GM12878 (cell line): Measurements from ENCODE around the gene CCDC57. TPM values are rescaled to one million over a fixed set of nuclear protein-coding genes. Genes with fewer than 3 reads are reported as not detected.

Experiments
- ATAC-seq: fragments of 200-7000 bp; cut with Tn5 transposase; 3 replicates; pipeline ENCODE4 v1.9.1; 2020; ENCODE audit warnings: mild to moderate bottlenecking, moderate library complexity
- BruUV-seq: library from RNA; stranded (reverse); fragments of 400-500 nt; replicated peaks from 2 replicates; lab custom pipeline; 2021; lab: Mats Ljungman, UMichigan
- CTCF ChIA-PET: fragments of 300-600 bp; sonication (Branson Sonifier 250); formaldehyde crosslinking; extraction: SDS; loops from one replicate; lab custom pipeline; 2021; ENCODE audit warnings: inconsistent platforms; lab: Yijun Ruan, JAX
- POLR2A ChIA-PET: fragments of 350-600 bp; formaldehyde crosslinking; extraction: SDS; loops from one replicate; lab custom pipeline; 2021; ENCODE audit warnings: inconsistent platforms; lab: Charles Lee
- RAD21 ChIA-PET: fragments of 300-600 bp; sonication (Branson Sonifier 250); formaldehyde crosslinking; loops from one replicate; lab custom pipeline; 2023; ENCODE audit warnings: antibody characterized with exemption; ENCODE audit not compliant: unreplicated experiment; lab: Charles Lee
- SMC1A ChIA-PET: fragments of 300-600 bp; sonication (Branson Sonifier 250); formaldehyde crosslinking; loops from one replicate; lab custom pipeline; 2023; ENCODE audit not compliant: unreplicated experiment, uncharacterized antibody; lab: Charles Lee
- DNase-seq: peaks from one replicate; pipeline ENCODE4 v3.0.0-alpha.2; 2011; ENCODE audit warnings: low read depth, low spot score
- FAIRE-seq: peaks from 3 replicates; lab custom pipeline; 2011; peaks lifted over from hg19 to GRCh38; lab: Jason Lieb, UNC
- H2AFZ ChIP-seq: 2 replicates; pipeline ENCODE4 v1.6.0; 2011; ENCODE audit warnings: low read depth, low read length, control low read depth; ENCODE audit not compliant: control insufficient read depth
- H3K27ac ChIP-seq: 2 replicates; pipeline ENCODE4 v1.5.1; 2011; ENCODE audit warnings: control low read depth; ENCODE audit not compliant: control insufficient read depth, insufficient read depth
- H3K27me3 ChIP-seq, 2 experiments: replicated peaks in 1 of 2; 2 replicates each; pipeline versions ENCODE4 v1.6.0 to v1.6.1; 2011; ENCODE audit warnings: low read length in 1 of 2; ENCODE audit not compliant: control insufficient read depth in 2 of 2, insufficient read depth in 2 of 2
- H3K36me3 ChIP-seq, 2 experiments: 2 replicates each; pipeline ENCODE4 v1.5.1; 2011; ENCODE audit warnings: low read length in 1 of 2; ENCODE audit not compliant: control insufficient read depth in 2 of 2, insufficient read depth in 2 of 2
- H3K4me1 ChIP-seq: 2 replicates; pipeline ENCODE4 v1.6.1; 2011; ENCODE audit warnings: mild to moderate bottlenecking, low read length, moderate library complexity, mixed read lengths; ENCODE audit not compliant: control insufficient read depth, insufficient read depth
- H3K4me2 ChIP-seq: 2 replicates; pipeline ENCODE4 v1.6.0; 2011; ENCODE audit warnings: control low read depth; ENCODE audit not compliant: control insufficient read depth, insufficient read depth
- H3K4me3 ChIP-seq: fragments of 200-600 bp; sonication (generic); 2 replicates; pipeline ENCODE4 v1.5.1; 2016
- H3K79me2 ChIP-seq: 2 replicates; pipeline ENCODE4 v1.6.0; 2011; ENCODE audit warnings: low read length; ENCODE audit not compliant: control insufficient read depth, insufficient read depth
- H3K9ac ChIP-seq: 2 replicates; pipeline ENCODE4 v1.8.0; 2011; ENCODE audit warnings: low read length, control low read depth, mixed read lengths; ENCODE audit not compliant: control insufficient read depth, insufficient read depth
- H3K9me3 ChIP-seq: replicated peaks from 3 replicates; pipeline ENCODE4 v1.5.1; 2011; ENCODE audit warnings: mild to moderate bottlenecking, low read length; ENCODE audit not compliant: control insufficient read depth, insufficient read depth
- H4K20me1 ChIP-seq: 2 replicates; pipeline ENCODE4 v1.6.0; 2011; ENCODE audit not compliant: control insufficient read depth, insufficient read depth
- NRF1 ChIP-seq: conservative IDR thresholded peaks from 2 replicates; pipeline ENCODE4 v1.6.1; 2011; ENCODE audit warnings: mild to moderate bottlenecking, low read depth, low read length, improper control_type of control experiment
- PML ChIP-seq: IDR thresholded peaks from 2 replicates; pipeline ENCODE4 v1.6.1; 2012; ENCODE audit warnings: low read length, inconsistent platforms
- POLR2A ChIP-seq: IDR thresholded peaks from 2 replicates; pipeline ENCODE4 v1.6.1; 2011; ENCODE audit warnings: low read depth, mild to moderate bottlenecking, low read length
- ZNF274 ChIP-seq: IDR thresholded peaks from one replicate; pipeline ENCODE4 v1.8.0; 2011; ENCODE audit not compliant: insufficient read length, insufficient read depth
- WGBS: methylation state at CpG from one replicate; pipeline ENCODE4 v1.1.6; 2016; ENCODE audit warnings: low lambda C conversion rate; ENCODE audit not compliant: insufficient replicate concordance, insufficient coverage; ENCODE audit errors: missing lambda C conversion rate; 5-methylcytosine and 5-hydroxymethylcytosine counted together
- in situ Hi-C: fragments of 300-500 bp; cut with MboI; formaldehyde crosslinking; loops from 9 replicates; pipeline ENCODE4 v1.14.3; 2018; ENCODE audit warnings: mixed read lengths
- intact Hi-C: fragments of 100-400 bp; cut with micrococcal nuclease; formaldehyde crosslinking; loops from one replicate; pipeline ENCODE4 v1.14.2; 2022; ENCODE audit not compliant: unreplicated experiment
- polyA plus RNA-seq, 11 experiments: library from polyadenylated mRNA; depleted of rRNA in 4 of 11; unstranded in 6 of 11; stranded (reverse) in 5 of 11; fragments of >200 nt; fragmentation: Nextera tagmentation in 4 of 11; fragmentation: Illumina TruSeq in 1 of 11; extraction: Ambion mirVana in 4 of 11; extraction: Trizol in 1 of 11; gene quantifications; 1 replicate in 1 of 11; 2 replicates in 10 of 11; pipeline versions ENCODE4 v1.2.1 to v1.2.3, GENCODE V29; 2011 to 2016; ENCODE audit warnings: inconsistent platforms in 2 of 11, missing spikeins in 2 of 11, low read depth in 1 of 11
- total RNA-seq, 4 experiments: library from RNA; depleted of rRNA in 3 of 4; stranded (reverse); fragments of >200 nt in 3 of 4; fragmentation: Illumina TruSeq in 1 of 4; extraction: Trizol in 1 of 4; gene quantifications; 2 replicates each; pipeline versions ENCODE4 v1.2.1 to v1.2.3, GENCODE V29; 2013 to 2021
- TF ChIP-seq, protein P1 (sequence below): IDR thresholded peaks from 2 replicates; pipeline ENCODE4 v1.6.1; 2011; ENCODE audit warnings: low read depth, low read length, improper control_type of control experiment, borderline replicate concordance
- TF ChIP-seq, protein P2 (sequence below), 3 experiments: IDR thresholded peaks in 2 of 3; conservative IDR thresholded peaks in 1 of 3; 2 replicates each; pipeline ENCODE4 v1.5.1; 2011; ENCODE audit warnings: low read depth in 3 of 3, low read length in 3 of 3, mild to moderate bottlenecking in 3 of 3, control low read depth in 2 of 3, moderate library complexity in 2 of 3, inconsistent platforms in 1 of 3, mixed read lengths in 1 of 3; ENCODE audit not compliant: control insufficient read depth in 2 of 3, insufficient read depth in 1 of 3; ENCODE audit errors: extremely low read depth in 1 of 3
- TF ChIP-seq, protein P3 (sequence below): fragments of 450-650 bp; IDR thresholded peaks from 2 replicates; pipeline ENCODE4 v1.6.1; 2014; ENCODE audit warnings: mild to moderate bottlenecking
- TF ChIP-seq, protein P4 (sequence below): fragments of 150-350 bp; IDR thresholded peaks from 2 replicates; pipeline ENCODE4 v1.6.1; 2014; ENCODE audit warnings: mild to moderate bottlenecking, low read depth, low read length

Gene CCDC57
- total and polyA plus RNA-seq, 10 of the 15 experiments (the other 5 are each of a cell fraction or from before 2014, with no cell fraction given) = 5.4 to 123 (median 45.8) TPM

DNA sequence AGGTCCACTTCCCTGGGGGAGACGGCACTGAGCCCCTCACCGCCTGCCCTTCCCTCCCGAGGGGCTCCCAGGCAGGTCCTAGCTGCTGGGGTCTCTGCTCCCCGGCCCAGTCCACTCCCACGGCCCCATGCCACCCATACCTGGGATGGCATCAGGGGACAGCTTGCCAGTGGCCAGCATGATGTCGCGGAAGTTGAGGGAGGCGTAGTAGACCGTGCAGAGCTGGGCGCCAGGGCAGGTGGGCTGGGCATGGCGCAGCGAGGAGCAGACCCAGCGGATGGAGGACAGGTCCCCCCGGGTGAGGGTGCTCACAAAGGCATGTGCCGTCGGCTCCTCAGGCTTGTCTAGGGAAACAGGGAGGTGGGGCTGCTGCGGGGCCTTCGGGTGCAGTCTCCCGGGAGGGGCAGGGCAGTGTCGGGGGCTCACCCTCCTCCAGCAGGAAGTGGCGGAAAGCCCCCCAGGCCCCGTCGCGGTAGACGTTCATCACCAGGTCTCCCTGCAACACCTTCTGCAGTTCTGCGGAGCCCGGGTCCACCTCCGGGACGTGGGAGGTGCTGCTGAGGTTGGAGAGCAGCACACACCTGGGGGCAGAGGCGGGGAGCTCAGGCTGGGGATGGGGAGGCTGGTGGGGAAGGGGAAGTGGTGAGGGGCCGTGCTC is 128.1 kb downstream of the CCDC57 start:
- in situ Hi-C loops = no loop called here
- Histone ChIP-seq H3K9me3 (no peaks in the 10 kb centered on the region), H3K36me3 (peaks cover 17 to 87% of the 10 kb centered on the region in 2 experiments), H3K4me2 (no peak overlapping the region), H4K20me1 (no peaks in the 10 kb centered on the region), H2AFZ (no peak overlapping the region), H3K4me1 (no peaks in the 10 kb centered on the region), H3K27ac (no peak overlapping the region), H3K4me3 (no peak overlapping the region), H3K9ac (no peak overlapping the region), H3K79me2 (no peaks in the 10 kb centered on the region), H3K27me3 (no peaks in the 10 kb centered on the region)
- no TSS peak for BruUV-seq
- intact Hi-C loops = no loop called here
- SMC1A ChIA-PET = no interaction called here
- CTCF ChIA-PET = no interaction called here
- DNase-seq (no peak), FAIRE-seq (no peak), ATAC-seq (no peak)
- WGBS = 89% methylated on average over 25 of the region's 31 CpGs
- TF ChIP-seq POLR2A (peak; percentile 59), NRF1 (no peak), ZNF274 (no peak)
- TF ChIP-seq, protein P1, sequence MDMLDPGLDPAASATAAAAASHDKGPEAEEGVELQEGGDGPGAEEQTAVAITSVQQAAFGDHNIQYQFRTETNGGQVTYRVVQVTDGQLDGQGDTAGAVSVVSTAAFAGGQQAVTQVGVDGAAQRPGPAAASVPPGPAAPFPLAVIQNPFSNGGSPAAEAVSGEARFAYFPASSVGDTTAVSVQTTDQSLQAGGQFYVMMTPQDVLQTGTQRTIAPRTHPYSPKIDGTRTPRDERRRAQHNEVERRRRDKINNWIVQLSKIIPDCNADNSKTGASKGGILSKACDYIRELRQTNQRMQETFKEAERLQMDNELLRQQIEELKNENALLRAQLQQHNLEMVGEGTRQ = no peak
- POLR2A ChIA-PET = no interaction called here
- RAD21 ChIA-PET = no interaction called here

DNA sequence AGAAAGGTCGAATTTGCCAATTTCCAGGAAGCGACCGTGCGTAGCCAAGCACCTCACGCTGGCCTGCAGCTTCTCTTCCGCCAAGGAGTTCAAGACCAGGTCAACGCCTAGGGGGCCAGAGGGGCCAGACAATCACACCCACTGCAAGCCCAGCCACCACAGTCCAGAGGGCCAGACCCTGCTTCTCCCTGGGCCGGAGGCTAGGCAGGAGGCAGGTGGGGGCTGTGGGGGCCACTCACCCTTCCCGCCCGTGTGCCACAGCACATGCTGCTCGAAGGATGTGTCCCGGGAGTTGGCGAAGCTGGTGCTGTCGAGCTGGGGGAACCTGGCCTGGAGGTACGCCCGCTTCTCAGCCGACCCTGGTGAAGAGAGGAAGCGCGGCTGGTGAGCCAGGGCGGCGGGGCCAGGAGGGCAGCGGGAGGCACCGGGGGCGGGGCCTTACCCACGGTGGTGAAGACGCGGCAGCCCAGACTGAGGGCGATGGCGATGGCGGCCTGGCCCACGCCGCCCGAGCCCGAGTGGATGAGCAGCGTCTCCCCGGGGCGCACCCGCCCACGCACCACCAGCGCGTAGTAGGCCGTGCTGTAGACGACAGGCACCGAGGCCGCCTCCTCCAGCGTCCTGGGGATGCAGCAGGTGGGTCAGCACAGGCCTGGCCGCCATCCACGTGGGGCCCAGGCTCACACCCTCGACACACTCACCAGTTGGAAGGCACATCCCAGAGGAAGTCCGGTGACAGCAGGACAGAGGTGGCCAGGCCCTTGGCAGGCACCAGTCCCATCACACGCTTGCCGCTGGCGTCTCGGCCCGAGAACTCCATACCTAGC is 128.9 kb downstream of the CCDC57 start:
- H3K9me3 ChIP-seq = no peaks in the 10 kb centered on the region
- ChIA-PET SMC1A (no interaction called here), POLR2A (no interaction called here)
- no peak overlapping the region for H2AFZ ChIP-seq
- H4K20me1 ChIP-seq = no peaks in the 10 kb centered on the region
- in situ Hi-C loops = no loop called here
- H3K4me3 ChIP-seq = no peak overlapping the region
- no peak for DNase-seq
- TF ChIP-seq, protein P2, sequence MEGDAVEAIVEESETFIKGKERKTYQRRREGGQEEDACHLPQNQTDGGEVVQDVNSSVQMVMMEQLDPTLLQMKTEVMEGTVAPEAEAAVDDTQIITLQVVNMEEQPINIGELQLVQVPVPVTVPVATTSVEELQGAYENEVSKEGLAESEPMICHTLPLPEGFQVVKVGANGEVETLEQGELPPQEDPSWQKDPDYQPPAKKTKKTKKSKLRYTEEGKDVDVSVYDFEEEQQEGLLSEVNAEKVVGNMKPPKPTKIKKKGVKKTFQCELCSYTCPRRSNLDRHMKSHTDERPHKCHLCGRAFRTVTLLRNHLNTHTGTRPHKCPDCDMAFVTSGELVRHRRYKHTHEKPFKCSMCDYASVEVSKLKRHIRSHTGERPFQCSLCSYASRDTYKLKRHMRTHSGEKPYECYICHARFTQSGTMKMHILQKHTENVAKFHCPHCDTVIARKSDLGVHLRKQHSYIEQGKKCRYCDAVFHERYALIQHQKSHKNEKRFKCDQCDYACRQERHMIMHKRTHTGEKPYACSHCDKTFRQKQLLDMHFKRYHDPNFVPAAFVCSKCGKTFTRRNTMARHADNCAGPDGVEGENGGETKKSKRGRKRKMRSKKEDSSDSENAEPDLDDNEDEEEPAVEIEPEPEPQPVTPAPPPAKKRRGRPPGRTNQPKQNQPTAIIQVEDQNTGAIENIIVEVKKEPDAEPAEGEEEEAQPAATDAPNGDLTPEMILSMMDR (IDR thresholded peaks at IDR 0.05 in 2 of 3, conservative IDR thresholded peaks at IDR 0.05 in 1 of 3; ENCODE audit: control insufficient read depth in 2 of 3, extremely low read depth in 1 of 3, insufficient read depth in 1 of 3, low read depth in 3 of 3, low read length in 3 of 3) = no peak
- TF ChIP-seq PML = no peak
- TF ChIP-seq POLR2A = no peak
- TF ChIP-seq, protein P3, sequence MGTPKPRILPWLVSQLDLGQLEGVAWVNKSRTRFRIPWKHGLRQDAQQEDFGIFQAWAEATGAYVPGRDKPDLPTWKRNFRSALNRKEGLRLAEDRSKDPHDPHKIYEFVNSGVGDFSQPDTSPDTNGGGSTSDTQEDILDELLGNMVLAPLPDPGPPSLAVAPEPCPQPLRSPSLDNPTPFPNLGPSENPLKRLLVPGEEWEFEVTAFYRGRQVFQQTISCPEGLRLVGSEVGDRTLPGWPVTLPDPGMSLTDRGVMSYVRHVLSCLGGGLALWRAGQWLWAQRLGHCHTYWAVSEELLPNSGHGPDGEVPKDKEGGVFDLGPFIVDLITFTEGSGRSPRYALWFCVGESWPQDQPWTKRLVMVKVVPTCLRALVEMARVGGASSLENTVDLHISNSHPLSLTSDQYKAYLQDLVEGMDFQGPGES = no peak
- TF ChIP-seq, protein P4, sequence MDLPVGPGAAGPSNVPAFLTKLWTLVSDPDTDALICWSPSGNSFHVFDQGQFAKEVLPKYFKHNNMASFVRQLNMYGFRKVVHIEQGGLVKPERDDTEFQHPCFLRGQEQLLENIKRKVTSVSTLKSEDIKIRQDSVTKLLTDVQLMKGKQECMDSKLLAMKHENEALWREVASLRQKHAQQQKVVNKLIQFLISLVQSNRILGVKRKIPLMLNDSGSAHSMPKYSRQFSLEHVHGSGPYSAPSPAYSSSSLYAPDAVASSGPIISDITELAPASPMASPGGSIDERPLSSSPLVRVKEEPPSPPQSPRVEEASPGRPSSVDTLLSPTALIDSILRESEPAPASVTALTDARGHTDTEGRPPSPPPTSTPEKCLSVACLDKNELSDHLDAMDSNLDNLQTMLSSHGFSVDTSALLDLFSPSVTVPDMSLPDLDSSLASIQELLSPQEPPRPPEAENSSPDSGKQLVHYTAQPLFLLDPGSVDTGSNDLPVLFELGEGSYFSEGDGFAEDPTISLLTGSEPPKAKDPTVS = no peak
- TF ChIP-seq, all 136 proteins: peak for 0
- H3K4me1 ChIP-seq = no peaks in the 10 kb centered on the region
- 93% methylated on average over 41 of the region's 55 CpGs for WGBS
- H3K27me3 ChIP-seq = no peaks in the 10 kb centered on the region
- no peak overlapping the region for H3K9ac ChIP-seq
- H3K79me2 ChIP-seq = no peaks in the 10 kb centered on the region
- no peak overlapping the region for H3K4me2 ChIP-seq
- H3K27ac ChIP-seq = no peak overlapping the region
- ChIA-PET RAD21 (no interaction called here), CTCF (no interaction called here)
- ATAC-seq (no peak), FAIRE-seq (no peak)
- peaks cover 17 to 84% of the 10 kb centered on the region in 2 experiments for H3K36me3 ChIP-seq
- no TSS peak for BruUV-seq
- intact Hi-C loops = no loop called here
